Transverse colon (tissue), 4 donors: ENCODE measurements around the gene GLUL. TPM values are rescaled to one million over a fixed set of nuclear protein-coding genes. Genes with fewer than 3 reads are reported as not detected.

Source experiments
- DNase-seq: peaks from one replicate; pipeline ENCODE4 v3.0.0-alpha.2; 2019
- H3K27ac ChIP-seq, 4 donors: fragments of 200-600 bp; sonication (generic); 2 replicates each; pipeline ENCODE4 v1.5.1; 2016 to 2018; ENCODE audit warnings: inconsistent platforms in 4 of 4
- H3K27me3 ChIP-seq: fragments of 200-600 bp; sonication (generic); 2 replicates; pipeline ENCODE4 v1.5.1; 2017; ENCODE audit warnings: inconsistent platforms
- H3K36me3 ChIP-seq, 4 donors: fragments of 200-600 bp; sonication (generic); 2 replicates each; pipeline ENCODE4 v1.5.1; 2017 to 2019; ENCODE audit warnings: inconsistent platforms in 4 of 4
- H3K4me1 ChIP-seq, 4 donors: fragments of 200-600 bp; sonication (generic); 2 replicates each; pipeline ENCODE4 v1.5.1; 2017 to 2020; ENCODE audit warnings: inconsistent platforms in 4 of 4
- H3K4me3 ChIP-seq, 4 donors: fragments of 200-600 bp; sonication (generic); 1 replicate in 1 of 4; 2 replicates in 3 of 4; pipeline versions ENCODE4 v1.5.1 to v1.6.1; 2017 to 2019; ENCODE audit warnings: inconsistent platforms in 4 of 4
- H3K9me3 ChIP-seq, 2 donors: fragments of 200-600 bp; sonication (generic); 2 replicates each; pipeline ENCODE4 v1.5.1; 2017 to 2019; ENCODE audit warnings: inconsistent platforms in 2 of 2
- EP300 ChIP-seq: sonication (generic); formaldehyde crosslinking; IDR thresholded peaks from one replicate; pipeline ENCODE4 v1.6.1; 2017; ENCODE audit warnings: antibody characterized with exemption, low read depth
- POLR2A ChIP-seq: fragments of 450-650 bp; IDR thresholded peaks from one replicate; pipeline ENCODE4 v1.6.1; 2016; ENCODE audit warnings: antibody characterized with exemption, mild to moderate bottlenecking, moderate library complexity
- POLR2AphosphoS5 ChIP-seq, 3 donors: sonication (generic); formaldehyde crosslinking; IDR thresholded peaks; one replicate each; pipeline ENCODE4 v1.6.1; 2016; ENCODE audit warnings: antibody characterized with exemption in 3 of 3
- WGBS, 2 donors: methylation state at CpG; one replicate each; pipeline ENCODE4 v1.1.5; 2018; ENCODE audit warnings: low coverage in 1 of 2; 5-methylcytosine and 5-hydroxymethylcytosine counted together
- in situ Hi-C, 4 donors: fragments of 200-750 bp; cut with MboI; loops; one replicate each; pipeline versions ENCODE4 v1.15.0 to v1.15.1; 2017; ENCODE audit warnings: low sequenced_read_pairs in 3 of 4, low pct_ligation_motif_present in 1 of 4, low pct_unique_long_range_greater_than_20kb in 1 of 4
- intact Hi-C: fragments of 100-400 bp; cut with DNase I; formaldehyde crosslinking; loops from one replicate; pipeline ENCODE4 v1.15.1; 2023; ENCODE audit warnings: low total_unique reads
- total RNA-seq, 4 donors: library from RNA; depleted of rRNA; stranded (reverse); fragments of >200 nt; gene quantifications; one replicate each; pipeline ENCODE4 v1.1.0, GENCODE V29; 2016
- TF ChIP-seq, protein P1 (sequence below), 5 experiments: fragments of 200-600 bp in 3 of 5; fragments of 450-650 bp in 2 of 5; sonication (generic) in 3 of 5; IDR thresholded peaks; 1 replicate in 2 of 5; 2 replicates in 3 of 5; pipeline ENCODE4 v1.5.1; 2016 to 2017; ENCODE audit warnings: antibody characterized with exemption in 5 of 5, inconsistent platforms in 3 of 5, mild to moderate bottlenecking in 2 of 5, moderate library complexity in 1 of 5

GLUL gene
- total RNA-seq, 4 donors from 2014 or later = 312 to 1,104 (median 985) TPM

DNA sequence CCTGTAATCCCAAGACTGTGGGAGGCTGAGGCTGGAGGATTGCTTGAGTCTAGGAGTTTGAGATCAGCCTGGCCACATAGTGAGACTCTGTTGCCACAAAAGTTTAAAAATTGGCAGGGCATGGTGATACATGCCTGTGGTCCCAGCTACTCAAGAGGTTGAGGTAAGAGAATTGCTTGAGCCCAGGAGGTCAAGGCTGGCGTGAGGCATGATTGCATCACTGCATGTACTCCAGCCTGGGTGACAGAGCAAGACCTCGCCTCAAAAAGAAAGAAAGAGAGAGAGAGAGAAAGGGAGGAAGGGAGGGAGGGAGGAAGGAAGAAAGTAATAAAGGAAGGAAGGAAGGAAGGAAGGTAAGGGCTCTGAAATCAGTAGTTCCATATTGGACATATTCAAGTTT lies 25.0 kb downstream of the GLUL start:
- Histone ChIP-seq H3K36me3 (no peaks in the 10 kb centered on the region), H3K27ac (no peak overlapping the region), H3K4me3 (no peak overlapping the region), H3K9me3 (no peaks in the 10 kb centered on the region), H3K4me1 (no peaks in the 10 kb centered on the region), H3K27me3 (no peaks in the 10 kb centered on the region)
- 86 to 93% methylated on average over 2 of the region's 2 CpGs for WGBS, 2 donors
- in situ Hi-C loops = no loop called here
- TF ChIP-seq EP300 (no peak), POLR2AphosphoS5 (IDR thresholded peaks at IDR 0.05) (no peak), POLR2A (no peak)
- TF ChIP-seq, protein P1, sequence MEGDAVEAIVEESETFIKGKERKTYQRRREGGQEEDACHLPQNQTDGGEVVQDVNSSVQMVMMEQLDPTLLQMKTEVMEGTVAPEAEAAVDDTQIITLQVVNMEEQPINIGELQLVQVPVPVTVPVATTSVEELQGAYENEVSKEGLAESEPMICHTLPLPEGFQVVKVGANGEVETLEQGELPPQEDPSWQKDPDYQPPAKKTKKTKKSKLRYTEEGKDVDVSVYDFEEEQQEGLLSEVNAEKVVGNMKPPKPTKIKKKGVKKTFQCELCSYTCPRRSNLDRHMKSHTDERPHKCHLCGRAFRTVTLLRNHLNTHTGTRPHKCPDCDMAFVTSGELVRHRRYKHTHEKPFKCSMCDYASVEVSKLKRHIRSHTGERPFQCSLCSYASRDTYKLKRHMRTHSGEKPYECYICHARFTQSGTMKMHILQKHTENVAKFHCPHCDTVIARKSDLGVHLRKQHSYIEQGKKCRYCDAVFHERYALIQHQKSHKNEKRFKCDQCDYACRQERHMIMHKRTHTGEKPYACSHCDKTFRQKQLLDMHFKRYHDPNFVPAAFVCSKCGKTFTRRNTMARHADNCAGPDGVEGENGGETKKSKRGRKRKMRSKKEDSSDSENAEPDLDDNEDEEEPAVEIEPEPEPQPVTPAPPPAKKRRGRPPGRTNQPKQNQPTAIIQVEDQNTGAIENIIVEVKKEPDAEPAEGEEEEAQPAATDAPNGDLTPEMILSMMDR (IDR thresholded peaks at IDR 0.05) = no peak
- DNase-seq = no peak
- intact Hi-C loops = no loop called here

DNA sequence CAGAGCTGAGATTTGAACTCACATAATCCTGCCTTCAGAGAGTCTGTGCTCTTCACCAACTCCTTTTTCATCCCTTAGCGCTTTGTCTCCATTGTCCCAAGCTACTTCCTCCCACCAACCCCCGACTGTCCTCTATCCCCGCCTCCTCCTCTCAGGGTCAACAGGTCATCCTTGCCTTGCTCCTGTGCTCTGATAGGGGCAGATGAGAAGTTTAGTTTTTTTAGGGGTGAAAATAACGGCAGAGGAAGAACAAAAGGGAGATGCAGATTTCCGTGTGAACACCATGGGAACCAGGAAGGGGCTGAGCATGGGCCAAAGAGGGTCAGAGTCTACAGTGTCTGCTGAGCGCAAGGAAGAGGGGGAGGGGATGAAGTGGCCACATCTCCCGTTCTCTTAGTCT lies 31.9 kb downstream of the GLUL start:
- intact Hi-C loops = no loop called here
- 79 to 100% methylated on average over 2 to 7 of the region's 7 CpGs for WGBS, 2 donors
- DNase-seq = no peak
- Histone ChIP-seq H3K36me3 (no peaks in the 10 kb centered on the region), H3K4me3 (no peak overlapping the region), H3K9me3 (no peaks in the 10 kb centered on the region), H3K4me1 (peaks cover 0 to 2% (median 0%) of the 10 kb centered on the region in 4 donors), H3K27me3 (no peaks in the 10 kb centered on the region), H3K27ac (no peak overlapping the region)
- in situ Hi-C loops = no loop called here
- TF ChIP-seq EP300 = no peak
- no peak for TF ChIP-seq POLR2A
- TF ChIP-seq, protein P1 (IDR thresholded peaks at IDR 0.05) = no peak
- TF ChIP-seq POLR2AphosphoS5 (IDR thresholded peaks at IDR 0.05) = no peak

DNA sequence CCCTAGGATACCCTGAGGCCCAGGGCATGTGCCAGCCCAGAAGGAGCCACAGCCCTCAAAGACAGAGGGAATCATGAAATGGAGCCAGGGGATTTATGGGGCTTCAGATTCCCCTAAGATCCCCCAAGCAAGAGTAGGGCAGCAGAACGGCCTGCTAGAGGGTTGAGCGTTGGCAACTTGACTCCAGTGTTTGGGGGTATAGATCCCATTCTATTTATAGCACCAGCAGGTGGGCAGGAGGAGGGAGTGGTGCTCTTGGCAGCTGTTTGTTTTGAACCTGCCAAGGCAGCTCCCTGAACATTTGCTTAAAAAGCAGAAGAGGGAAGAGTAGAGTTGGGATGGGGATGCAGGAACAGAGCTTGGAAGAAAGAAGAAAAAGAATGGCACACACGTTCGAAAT lies 33.7 kb downstream of the GLUL start:
- in situ Hi-C loops (no loop called here), intact Hi-C loops (no loop called here)
- Histone ChIP-seq H3K9me3 (no peaks in the 10 kb centered on the region), H3K4me1 (peaks cover 0 to 2% (median 0%) of the 10 kb centered on the region in 4 donors), H3K36me3 (no peaks in the 10 kb centered on the region), H3K27ac (no peak overlapping the region), H3K4me3 (no peak overlapping the region), H3K27me3 (no peaks in the 10 kb centered on the region)
- no peak for DNase-seq
- TF ChIP-seq, protein P1 (IDR thresholded peaks at IDR 0.05) = no peak
- TF ChIP-seq POLR2A (no peak), EP300 (no peak), POLR2AphosphoS5 (IDR thresholded peaks at IDR 0.05) (no peak)
- 87 to 90% methylated on average over 2 to 4 of the region's 4 CpGs for WGBS, 2 donors

DNA sequence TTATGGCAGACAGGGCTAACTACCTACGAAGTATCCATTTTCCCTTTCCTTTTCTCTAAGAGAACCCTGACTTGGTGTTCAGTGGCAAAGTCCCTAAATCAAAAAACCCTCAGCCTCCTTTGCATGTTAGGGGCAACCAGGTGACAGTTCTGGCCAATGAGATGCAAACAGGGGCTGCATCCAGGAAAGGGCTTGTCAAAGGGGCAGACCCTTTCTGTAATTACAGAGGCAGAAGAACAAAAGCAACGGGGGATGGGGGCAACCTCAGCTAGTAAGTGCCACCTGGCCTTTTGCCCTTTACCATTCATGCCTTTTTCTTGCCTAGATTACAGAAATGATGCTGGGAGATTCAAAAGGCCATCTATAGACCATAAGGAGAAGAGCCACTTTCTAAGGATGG lies 34.4 kb downstream of the GLUL start:
- Histone ChIP-seq H3K36me3 (no peaks in the 10 kb centered on the region), H3K9me3 (no peaks in the 10 kb centered on the region), H3K4me3 (no peak overlapping the region), H3K27me3 (no peaks in the 10 kb centered on the region), H3K27ac (no peak overlapping the region), H3K4me1 (peaks cover 0 to 2% (median 0%) of the 10 kb centered on the region in 4 donors)
- TF ChIP-seq POLR2AphosphoS5 (IDR thresholded peaks at IDR 0.05) (no peak), EP300 (no peak), POLR2A (no peak)
- TF ChIP-seq, protein P1 (IDR thresholded peaks at IDR 0.05) = no peak
- WGBS, 2 donors = 60 to 67% methylated on average over 1 to 2 of the region's 2 CpGs
- in situ Hi-C loops (no loop called here), intact Hi-C loops (no loop called here)
- no peak for DNase-seq
